GM19043 (cell line): ENCODE measurements around the gene DSN1.

Experiments used
- ATAC-seq: cut with Tn5 transposase; IDR thresholded peaks from one replicate; pipeline ENCODE4 v1.9.1; 2021; ENCODE audit warnings: low read depth; ENCODE audit not compliant: unreplicated experiment

DSN1 gene

DNA sequence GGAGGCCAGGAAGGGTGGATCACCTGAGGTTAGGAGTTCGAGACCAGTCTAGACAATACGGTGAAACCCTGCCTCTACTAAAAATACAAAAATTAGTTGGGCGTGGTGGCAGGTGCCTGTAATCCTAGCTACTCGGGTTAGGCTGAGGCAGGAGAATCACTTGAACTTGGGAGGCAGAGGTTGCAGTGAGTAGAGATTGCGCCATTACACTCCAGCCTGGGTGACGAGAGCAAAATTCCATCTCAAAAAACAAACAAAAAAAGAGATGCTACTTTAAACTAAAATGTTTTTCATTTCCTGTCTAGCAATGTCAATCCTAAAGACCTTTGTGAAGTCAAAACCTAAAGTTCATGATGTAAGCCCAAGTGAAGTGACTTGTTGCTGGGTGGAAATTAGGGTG, 12.9 kb downstream of the DSN1 start:
- ATAC-seq: no peak

DNA sequence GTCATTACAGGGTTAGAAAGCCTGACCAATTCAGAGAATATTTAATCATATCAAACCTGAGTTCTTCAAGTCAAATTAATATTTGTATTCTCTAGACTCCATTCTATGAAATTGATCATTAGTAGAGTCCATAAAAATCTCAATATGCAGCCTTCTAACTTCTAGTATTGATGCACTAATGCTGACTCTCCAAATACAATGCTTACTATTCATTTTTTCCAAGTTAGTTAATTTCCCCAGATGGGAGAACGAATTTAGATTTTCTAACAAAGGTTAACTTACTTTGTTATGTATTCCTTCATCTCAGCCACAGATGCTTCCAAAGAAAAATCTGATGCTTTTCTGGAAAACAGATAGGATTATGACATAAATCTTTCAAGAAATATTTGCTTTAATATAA, 15.3 kb downstream of the DSN1 start:
- no peak for ATAC-seq

DNA sequence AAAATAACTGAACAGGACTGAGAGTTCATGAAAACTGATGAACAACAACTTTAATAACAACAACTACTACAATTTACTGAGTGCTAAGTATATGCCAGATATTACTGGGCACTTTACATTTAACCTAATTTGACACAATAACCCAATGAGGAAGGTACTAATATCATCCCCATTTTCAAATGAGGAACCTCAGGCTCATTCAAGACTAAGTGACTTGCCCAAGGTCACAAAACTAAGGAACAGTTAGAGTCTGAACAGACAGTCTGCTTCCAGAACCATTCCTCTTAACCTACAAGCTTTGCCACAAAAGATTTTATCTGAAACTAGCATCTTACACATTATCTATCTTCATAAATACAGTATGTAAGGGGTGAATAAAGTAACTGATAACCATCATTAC, 17.1 kb downstream of the DSN1 start:
- no peak for ATAC-seq

DNA sequence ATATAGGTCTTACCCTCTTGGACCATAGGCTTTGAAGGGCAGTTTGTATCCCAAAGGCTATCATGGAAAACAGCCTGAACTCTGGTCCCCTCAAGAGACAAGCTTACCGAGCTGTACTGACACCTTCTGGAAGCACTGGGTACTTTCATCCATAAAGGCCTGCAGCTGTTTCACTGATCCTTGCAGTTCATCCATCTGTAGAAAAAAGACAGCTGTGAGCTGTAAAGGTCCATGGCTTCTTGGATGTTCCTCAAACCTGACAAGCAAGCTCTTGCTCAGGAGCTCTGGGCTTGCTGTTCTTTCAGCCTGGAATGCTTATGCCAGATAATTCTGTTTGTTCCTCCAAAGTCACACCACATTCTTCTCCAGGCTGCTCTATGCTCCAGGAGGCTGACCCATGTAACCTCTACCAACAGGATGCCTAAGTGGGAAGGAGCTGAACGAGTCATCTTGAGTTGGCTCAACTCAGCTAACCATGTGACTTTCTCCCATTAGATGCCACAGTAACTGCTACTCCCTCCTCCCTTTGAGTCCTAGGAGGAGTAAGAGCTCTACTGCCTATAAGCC, 18.8 kb downstream of the DSN1 start:
- ATAC-seq: no peak

DNA sequence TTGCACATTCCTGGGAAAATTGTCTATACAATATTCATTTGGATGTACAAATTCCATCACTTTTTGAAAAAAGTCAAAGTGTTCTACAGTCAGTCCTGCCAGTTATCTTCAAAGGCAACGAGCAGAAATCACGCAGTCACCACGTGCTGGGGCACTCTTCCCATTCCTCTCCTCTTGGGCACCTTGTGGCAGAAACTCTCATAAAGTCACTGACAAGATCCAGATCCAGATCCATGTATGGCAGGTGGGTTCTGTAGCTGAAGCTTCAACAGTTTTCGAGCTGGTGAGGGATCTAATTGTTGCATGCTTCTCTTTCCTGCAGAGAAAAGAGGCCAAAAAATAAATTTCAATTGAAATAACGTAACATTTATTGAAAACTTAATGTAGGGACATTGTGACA, 21.0 kb downstream of the DSN1 start:
- ATAC-seq: no peak

DNA sequence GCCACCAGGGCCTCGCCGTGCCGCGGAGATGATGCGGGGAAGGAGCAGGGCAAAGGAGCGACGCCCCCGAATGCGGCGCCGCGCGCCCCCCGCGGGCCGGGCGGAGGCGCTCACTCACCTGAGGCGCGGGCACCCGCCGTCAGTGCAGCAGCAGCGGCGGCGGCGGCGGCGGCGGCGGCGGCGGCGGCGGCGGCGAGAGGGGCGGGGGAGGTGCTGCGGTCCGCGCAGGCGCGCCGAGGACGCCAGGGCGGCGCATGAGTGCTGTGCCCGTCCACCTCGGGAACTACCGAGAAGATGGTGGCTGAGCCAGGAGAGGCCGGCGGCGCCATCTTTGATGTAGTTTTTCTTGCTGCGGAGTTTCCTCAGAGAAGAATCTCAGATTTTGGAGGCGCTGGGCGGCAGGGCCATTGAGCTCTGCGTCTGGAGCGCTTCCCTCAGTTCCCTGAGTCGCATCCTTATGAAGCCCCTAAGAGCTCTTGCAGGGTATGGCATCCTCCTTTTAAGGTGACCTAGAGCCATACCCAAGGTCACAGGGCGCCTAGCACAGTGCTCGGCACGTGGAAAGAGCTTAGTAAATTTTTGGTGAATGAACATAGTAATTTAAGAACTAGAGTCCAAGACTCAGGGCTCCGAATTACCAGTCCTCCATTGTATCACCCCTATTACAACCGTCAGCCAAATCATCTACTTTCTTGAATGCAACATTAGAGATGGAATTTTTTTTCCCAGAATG, 27.5 kb downstream of the DSN1 start, which contains the start of gene NDRG3:
NDRG3 (minus strand) TSS at position 164 of the 733 bp plus-strand sequence. CDS start 24,355 bp downstream, outside the sequence.
- ATAC-seq: peak; percentile 87

DNA sequence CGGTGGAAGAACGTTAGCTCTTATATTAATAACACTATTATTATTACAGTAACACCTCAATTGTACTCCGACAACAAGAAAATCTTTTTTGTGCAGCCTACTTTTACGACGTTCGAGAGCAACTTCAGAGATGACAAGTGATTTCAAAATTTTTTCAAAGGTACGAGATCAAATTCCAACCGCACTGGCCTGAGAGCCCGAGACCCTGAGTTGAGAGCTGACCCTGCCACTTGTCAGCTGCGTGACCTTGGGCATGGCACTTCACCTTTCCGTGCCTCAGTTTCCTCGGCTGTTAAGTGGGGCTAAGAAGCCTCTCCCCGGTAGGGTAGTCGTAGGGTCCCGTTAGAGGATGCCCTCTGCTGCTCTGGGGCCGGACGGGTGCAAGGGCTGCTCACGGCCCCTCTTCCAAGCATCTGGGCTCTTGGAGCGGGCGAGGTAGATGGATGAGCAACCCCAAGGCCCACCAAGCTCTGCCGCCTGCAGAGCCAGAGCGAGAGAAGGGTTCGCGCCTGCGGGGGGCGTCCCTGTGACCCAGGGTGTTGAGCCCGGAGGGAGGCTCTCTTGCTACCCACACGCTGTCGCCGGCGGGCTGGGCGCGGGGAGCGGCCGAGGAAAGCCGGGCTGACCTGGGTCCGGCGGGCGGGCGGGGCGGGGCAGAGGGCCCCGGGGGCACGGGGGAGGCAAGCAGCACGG, 28.2 kb downstream of the DSN1 start:
- no peak for ATAC-seq

DNA sequence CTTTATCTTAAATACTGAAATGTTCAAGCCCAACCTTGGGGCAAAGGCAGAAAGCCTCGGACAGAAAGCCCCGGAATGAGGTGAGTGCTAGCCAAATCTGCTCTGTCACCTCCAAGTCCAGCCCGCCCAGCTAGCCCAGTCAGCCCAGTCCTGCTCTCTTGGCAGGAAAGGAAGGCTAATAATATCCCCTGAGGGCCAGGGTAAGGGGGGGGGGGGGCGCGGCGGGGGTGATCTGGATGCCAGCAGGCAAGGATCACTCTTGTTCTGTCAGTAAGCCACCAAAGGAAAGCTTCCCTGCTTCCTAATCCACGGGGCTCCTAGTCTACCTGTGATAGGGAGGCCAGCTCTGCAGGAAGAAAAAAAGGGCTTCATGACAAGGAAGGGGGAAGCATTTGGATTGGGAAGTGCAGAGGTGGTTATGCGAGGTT, 28.8 kb downstream of the DSN1 start:
- no peak for ATAC-seq

DNA sequence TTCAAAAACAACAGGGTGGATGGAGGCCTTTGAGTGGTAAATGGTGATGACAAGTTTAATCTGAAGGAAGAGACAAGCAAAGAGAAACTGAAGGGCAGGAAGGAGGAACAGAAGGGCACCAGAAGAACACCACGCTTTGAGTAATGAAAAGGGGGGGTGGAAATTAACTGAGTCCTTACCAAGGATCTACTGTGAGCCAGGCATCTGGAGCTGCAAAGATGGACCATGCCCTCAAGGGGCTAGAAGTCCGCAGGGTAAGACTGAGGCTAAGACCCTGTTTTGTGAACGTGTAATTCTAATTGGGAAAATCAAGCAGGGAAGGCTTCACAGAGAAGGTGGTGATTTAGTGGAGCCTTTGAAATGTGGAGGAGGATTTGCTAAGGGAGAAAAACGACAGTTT, 29.3 kb downstream of the DSN1 start:
- ATAC-seq: no peak

DNA sequence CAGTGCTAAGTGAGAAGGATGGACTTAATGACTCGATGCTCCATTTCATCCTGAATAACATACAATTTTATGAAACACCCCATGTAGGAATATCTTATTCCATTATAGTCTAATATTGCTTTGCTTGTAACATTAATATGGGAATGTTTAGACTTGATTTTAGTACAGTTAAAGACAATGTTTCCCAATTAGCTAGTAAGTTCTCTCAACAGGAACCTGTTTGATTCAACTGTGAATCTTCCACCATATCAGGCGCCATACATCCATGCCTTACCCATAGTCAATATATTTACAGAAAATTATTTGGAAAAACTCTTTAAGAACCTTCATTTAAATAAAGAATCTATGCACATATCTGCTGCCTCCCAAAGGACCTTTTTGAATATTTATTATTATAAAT, 31.0 kb downstream of the DSN1 start:
- no peak for ATAC-seq

DNA sequence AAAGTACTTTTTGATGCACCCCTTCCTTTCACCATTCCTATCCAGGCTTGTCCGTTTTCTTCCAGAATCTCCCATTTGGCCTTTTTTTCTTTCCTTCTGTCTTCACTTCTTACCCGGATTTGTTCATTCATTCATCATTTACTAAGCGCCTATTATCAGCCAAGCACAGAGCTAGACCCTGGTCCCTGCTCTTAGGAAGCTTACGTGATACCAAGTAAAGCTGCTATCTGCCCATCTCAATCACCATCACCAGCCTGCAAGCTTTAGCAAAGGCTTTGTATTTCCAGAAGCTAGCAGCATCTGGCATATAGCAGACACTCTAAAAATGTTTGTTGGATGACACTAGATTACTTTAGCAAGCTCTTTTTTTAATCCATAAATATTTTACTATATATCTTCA, 32.5 kb downstream of the DSN1 start:
- no peak for ATAC-seq

DNA sequence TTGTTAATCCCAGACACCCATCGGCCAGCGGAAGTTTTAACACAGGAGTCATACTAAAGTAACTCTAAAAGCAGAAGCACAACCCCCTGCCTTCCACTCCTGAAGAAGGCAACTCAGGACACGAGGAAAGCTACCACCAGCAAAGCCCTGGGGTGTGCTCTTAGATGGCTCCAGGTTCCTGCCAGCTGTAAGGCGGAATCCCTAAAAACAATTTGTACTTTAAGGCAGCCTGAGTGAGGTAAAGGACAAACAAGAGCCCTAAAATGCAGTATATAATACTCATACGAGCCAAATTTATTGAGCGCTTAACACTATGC, 36.4 kb downstream of the DSN1 start:
- no peak for ATAC-seq

DNA sequence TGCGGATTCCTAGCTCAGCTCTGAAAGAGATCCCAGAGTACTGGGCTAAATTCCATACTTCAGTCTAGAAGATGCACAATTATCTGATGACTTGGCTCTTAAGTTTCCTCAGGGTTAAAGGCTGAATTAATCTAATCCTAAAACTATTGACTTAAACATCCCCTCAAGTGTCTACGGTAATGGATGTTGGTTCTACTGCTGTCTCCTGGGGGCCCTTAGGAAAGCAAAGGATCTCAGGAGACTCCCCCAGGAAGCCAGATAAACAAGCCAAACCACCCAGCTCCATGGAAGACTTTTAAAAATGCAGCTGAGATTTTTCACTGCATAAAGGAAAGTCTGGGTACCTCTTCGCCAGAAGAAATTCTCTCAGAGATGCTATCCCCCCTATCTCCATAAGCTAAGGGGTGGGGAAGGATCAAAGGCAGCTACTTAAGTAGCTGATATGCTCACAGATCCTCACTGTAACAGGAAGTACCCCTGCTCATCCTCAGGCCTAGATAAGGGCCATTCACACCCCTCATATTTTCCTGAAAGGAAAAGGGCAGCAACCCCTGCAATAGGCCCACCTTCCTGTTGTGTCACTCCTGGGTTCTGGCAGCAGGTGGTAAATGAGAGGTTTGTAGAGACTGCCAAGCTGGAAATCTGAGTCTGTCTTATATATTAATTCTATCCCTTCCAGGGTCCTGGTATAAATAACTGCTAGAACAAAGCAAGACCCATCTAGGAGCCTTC, 36.9 kb downstream of the DSN1 start:
- ATAC-seq: no peak

DNA sequence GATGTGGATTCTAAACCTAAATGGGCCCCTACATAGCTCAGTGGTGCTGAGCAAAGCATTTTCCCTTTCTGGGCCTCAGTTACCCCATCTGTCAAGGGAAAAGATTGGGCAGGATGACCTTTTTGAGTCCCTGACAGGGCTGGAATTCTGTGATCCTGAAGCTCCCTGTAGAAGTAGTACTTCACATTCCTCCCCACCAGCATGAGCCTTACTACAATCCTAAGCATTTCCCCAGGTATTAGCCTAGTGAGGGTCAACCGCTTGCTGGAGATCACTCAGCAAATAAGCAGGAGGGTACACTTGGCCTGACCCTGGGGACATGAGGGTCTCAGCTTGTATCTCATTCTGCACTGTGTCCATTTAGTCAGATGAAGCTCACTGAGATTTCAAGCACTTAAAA, 41.1 kb downstream of the DSN1 start:
- ATAC-seq: no peak

DNA sequence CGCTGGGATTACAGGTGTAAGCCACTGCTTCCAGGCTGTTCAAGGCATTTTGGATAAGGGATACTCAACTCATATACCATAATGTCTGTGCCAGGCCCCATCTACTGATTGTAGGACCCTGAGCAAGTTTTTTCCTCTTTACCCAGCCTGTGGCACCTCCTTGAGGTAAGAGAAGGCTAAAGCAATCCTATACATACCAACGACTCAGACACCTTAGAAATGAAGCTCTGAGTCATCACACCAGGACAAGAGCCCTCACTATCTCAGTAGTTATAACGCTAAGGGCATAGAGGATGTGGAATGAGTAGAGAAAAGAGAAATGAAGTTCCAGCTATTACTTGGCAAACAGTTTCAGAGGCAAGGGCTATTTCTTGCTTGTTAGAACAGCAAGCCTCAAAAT, 44.6 kb downstream of the DSN1 start:
- no peak for ATAC-seq

DNA sequence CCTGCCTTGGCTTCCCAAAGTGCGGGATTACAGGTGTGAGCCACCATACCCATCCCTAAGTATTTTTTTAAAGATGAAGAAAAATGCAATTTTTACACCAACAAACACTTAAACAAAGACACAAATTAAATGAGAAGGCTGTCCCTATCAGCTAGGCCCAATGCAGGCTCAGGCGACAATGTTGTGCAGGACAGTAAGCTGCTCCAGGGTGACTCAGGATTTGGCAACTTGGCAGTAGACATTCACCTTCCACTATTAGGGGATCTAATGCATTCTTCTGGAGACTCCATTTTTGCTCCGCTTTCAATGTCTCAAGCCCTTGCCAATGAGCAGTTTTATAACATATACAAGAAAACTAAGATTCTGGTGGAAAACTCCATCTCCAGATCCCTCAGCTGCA, 47.4 kb downstream of the DSN1 start:
- no peak for ATAC-seq

DNA sequence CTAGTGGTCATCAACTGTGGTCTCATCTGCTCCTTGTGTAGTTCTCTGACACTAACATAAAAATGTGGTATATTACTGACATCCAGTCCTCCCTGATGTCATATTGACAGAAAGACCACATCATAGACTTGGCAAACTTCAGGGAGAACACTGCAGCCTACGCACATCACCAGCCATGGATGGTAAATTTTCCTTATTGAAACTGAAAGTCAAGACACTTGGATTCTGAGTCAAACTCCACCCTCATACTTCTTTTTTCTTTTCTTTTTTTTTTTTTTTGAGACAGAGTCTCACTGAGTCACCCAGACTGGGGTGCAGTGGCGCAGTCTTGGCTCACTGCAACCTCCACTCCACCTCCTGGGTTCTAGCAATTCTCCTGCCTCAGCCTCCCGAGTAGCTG, 53.1 kb downstream of the DSN1 start:
- ATAC-seq: no peak

DNA sequence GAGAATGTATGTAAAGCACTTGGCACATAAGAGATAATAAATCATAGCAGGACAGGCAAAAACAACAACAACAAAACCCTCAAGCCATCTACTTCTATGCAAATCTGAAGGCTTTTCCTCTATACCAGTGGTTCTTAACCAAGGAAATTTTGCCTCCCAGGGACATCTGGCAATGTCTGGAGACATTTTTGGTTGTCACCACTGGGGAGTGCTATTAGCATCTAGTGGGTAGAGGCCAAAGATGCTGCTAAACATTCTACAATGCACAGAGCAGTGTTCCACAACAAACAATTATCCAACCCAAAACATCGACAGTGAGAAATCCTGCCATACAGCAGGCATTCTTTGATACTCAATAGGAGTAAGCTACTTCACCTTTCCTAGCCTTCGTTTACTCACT, 55.9 kb downstream of the DSN1 start:
- no peak for ATAC-seq

DNA sequence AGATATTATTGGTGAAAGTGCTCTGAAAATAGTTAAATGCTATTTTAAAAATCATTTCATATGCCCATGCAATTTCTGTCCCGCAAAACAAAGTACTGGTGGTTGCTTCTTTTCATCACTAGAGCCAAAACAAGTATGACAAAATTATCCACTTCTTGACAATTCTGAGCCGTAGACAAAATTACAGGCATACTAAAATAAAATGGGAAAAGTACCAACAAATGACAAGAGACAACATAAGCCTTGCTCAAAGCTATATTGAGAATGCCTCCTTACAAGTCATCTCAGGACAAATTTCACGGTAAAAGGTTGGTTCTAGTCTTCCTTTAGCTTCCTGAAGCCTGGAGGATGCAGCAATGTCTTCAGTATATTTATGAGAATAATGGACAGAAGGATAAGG, 56.5 kb downstream of the DSN1 start:
- no peak for ATAC-seq

DNA sequence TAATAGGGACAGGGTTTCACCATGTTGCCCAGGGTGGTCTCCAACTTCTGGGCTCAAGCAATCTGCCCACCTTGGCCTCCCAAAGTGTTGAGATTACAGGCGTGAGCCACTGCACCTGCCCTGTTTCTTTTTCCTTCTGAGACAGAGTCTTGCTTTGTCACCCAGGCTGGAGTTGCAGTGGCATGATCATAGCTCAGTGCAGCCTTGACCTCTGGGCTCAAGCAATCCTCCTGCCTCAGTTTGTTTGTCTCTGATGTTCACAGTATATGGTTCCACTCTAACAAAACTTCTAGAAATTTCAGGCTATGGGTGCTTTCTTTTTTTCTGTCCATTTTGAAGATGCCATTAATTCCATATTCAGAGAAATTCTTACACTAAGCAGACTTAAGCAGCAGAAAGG, 60.8 kb downstream of the DSN1 start:
- ATAC-seq: no peak

DNA sequence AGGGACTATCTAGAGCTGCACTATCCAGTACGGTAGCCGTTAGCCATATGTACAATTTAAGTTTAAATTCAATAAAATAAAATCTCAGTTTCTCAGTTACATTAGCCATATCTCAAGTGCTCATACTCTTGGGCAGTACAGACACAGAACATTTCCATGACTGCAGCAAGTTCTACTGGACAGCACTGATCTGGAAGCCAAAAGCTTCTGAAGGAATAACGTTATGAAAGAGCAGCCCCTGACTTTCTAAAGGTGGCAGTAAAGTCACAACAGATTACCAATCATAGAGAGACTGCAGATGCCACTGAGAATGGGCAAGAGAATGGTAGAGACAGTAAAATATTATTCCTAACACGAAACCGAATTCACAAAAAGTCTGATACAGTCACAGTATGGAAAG, 64.4 kb downstream of the DSN1 start:
- ATAC-seq: no peak
